ENCODE measurements around the gene ATXN1. TPM values are rescaled to one million over a fixed set of nuclear protein-coding genes. Genes with fewer than 3 reads are reported as not detected.

The ATXN1 gene
- total and polyA plus RNA-seq, 2 of the 13 experiments (the other 11 are each of a cell fraction or from before 2014, with no cell fraction given), result 20.7 to 39.5 TPM

DNA sequence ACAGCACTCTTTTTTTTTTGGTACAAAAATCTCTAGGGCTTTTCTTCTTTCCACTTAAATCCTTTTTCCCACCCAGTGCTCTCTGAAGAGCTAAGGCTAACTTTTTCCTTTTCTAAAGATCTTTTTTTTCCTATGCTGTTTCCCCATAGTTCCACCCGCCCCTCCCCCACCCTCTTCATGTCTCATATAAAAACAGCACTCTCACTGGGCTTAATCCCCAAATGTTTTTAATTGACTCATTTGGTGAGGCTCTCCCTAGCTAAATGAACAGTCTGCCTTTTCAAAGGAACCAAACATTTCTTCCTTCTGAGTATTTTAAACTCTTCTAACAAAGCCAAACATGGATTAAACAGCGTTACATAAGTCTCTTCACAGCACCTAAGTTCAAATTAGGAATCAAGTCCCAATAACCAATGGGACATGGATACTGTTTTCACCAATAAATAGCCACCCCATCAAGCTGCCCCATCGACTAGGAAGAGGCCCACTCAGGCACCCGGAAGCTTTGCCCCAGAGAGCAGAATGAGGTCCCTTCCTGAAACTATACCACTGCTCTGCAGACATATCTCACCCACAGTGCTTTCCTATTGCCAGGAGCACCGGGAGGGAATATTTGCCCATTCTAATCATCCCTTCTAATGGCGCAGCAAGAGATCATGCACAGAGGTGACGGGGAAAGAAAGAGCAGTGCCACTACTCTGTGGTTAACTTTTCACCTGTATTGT, 63.7 kb downstream of the ATXN1 start (continued):
- no peak for TF ChIP-seq ZNF564 (CRISPR knock-in tag; IDR thresholded peaks at IDR 0.05)
- TF ChIP-seq SKI (IDR thresholded peaks at IDR 0.05; ENCODE audit: partially characterized antibody), result no peak
- TF ChIP-seq KLF6 (CRISPR knock-in tag; IDR thresholded peaks at IDR 0.05), result no peak
- no peak for TF ChIP-seq NR2C2 (CRISPR knock-in tag; IDR thresholded peaks at IDR 0.05; ENCODE audit: borderline replicate concordance)
- TF ChIP-seq ZNF468 (CRISPR knock-in tag; IDR thresholded peaks at IDR 0.05), result no peak

DNA sequence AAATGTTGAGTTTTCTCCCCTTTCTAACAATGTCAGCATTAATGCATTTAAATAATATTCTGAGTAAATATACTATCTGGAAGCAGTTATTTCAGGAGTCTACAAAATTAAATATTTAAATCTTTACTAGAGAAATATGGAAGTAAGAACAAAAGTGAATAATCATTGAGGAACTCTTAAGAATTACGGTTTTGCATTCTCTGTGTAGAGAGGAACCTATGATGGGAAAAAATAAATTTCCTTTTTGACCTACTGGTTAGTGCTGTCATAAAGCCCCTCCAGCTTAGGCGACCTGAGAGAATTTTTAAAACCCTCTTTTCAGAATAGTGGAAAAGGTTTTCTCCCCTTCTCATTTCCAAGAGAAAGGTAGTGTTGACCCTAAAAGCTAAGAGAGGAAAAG, 64.8 kb downstream of the ATXN1 start:
- H3K36me3 ChIP-seq (replicated peaks in 1 of 2; ENCODE audit: control insufficient read depth in 1 of 2, insufficient read depth in 2 of 2, low read length in 2 of 2), result peaks cover 0 to 3% of the 10 kb centered on the region in 2 experiments; a peak in 1 of 5 replicates
- no peaks in the 10 kb centered on the region for H4K20me1 ChIP-seq (ENCODE audit: insufficient read depth, low read length)
- no peaks in the 10 kb centered on the region for H3K9me3 ChIP-seq (ENCODE audit: low read length)
- BruUV-seq (replicated peaks), result no TSS peak
- no peak overlapping the region for H3K4me3 ChIP-seq (replicated peaks in 1 of 3; ENCODE audit: insufficient read depth in 1 of 3, low read depth in 2 of 3, low read length in 3 of 3)
- CTCF ChIA-PET (ENCODE audit: low intra/inter-chr PET ratio, low total read pairs), result no interaction called here
- no peak overlapping the region for H3K27ac ChIP-seq (ENCODE audit: extremely low read length, insufficient read depth, low read length)
- DNase-seq (ENCODE audit: low spot score) (no peak), FAIRE-seq (no peak), ATAC-seq (no peak)
- H3K79me2 ChIP-seq (ENCODE audit: insufficient read depth, low read length), result peaks cover 68% of the 10 kb centered on the region
- intact Hi-C loops (cut with micrococcal nuclease; ENCODE audit: unreplicated experiment) (no loop called here), in situ Hi-C loops (cut with HindIII; ENCODE audit: extremely low pct_ligation_motif_present, low pct_unique_long_range_greater_than_20kb) (no loop called here)
- TF ChIP-seq FOXA3 (CRISPR knock-in tag; IDR thresholded peaks at IDR 0.05) (no peak), ZSCAN30 (CRISPR knock-in tag; IDR thresholded peaks at IDR 0.05) (no peak), MAFK (conservative IDR thresholded peaks at IDR 0.05 in 1 of 2, IDR thresholded peaks at IDR 0.05 in 1 of 2; ENCODE audit: low read length in 2 of 2) (0 out of 4 replicates have a peak, but pooled peaks of 1 of the 2 experiments have one; percentile 24)
- H3K27me3 ChIP-seq (ENCODE audit: control insufficient read depth in 1 of 2, insufficient read depth in 2 of 2, low read length in 2 of 2), result no peaks in the 10 kb centered on the region
- whole genome bisulfite sequencing (ENCODE audit: low lambda C conversion rate), result 94% methylated on average over 2 of the region's 2 CpGs
- H3K9ac ChIP-seq (ENCODE audit: insufficient read depth, low read depth, low read length), result no peak overlapping the region
- no peak overlapping the region for H3K4me2 ChIP-seq (ENCODE audit: low read depth, low read length)
- H3K4me1 ChIP-seq (ENCODE audit: insufficient read depth, low read length), result peaks cover 62% of the 10 kb centered on the region
- POLR2A ChIA-PET, result no interaction called here
- H2AFZ ChIP-seq (ENCODE audit: low read length), result no peak overlapping the region
